NCI-H345 (cell line): ENCODE data around the gene CA9.

ENCODE experiments used
- DNase-seq: peaks from one replicate; lab custom pipeline; 2025; lab: John Stamatoyannopoulos, UW

Gene CA9

GRCh38 chr9:35651956-35652828 is 21.5 kb upstream of the CA9 start:
- no peak for DNase-seq

- no peak for DNase-seq
These were observed 20.9 kb upstream of the CA9 start for GRCh38 chr9:35652829-35653209.

- DNase-seq, result no peak
These were observed 20.1 kb upstream of the CA9 start for GRCh38 chr9:35653611-35654010.

GRCh38 chr9:35656348-35656747 is 17.4 kb upstream of the CA9 start:
- DNase-seq, result no peak

GRCh38 chr9:35656831-35657545 is 16.7 kb upstream of the CA9 start:
- DNase-seq, result no peak

GRCh38 chr9:35657546-35658136 is 16.1 kb upstream of the CA9 start, which contains the start of gene RMRP:
Gene RMRP, minus strand, starts transcription at chr9:35658019.
- DNase-seq, result peak; percentile 99

GRCh38 chr9:35658137-35658967 is 15.4 kb upstream of the CA9 start, which contains the start of gene CCDC107:
Gene CCDC107, plus strand, starts transcription at chr9:35658292. Its CDS starts 88 bp downstream, at chr9:35658380.
- DNase-seq, result peak; percentile 83

GRCh38 chr9:35658968-35659220 is 14.8 kb upstream of the CA9 start:
- DNase-seq, result no peak

GRCh38 chr9:35659340-35659739 is 14.4 kb upstream of the CA9 start:
- peak; percentile 15 for DNase-seq

GRCh38 chr9:35660966-35661415 is 12.7 kb upstream of the CA9 start:
- no peak for DNase-seq

GRCh38 chr9:35661756-35662350 is 11.9 kb upstream of the CA9 start:
- DNase-seq, result no peak

GRCh38 chr9:35662437-35662836 is 11.3 kb upstream of the CA9 start:
- no peak for DNase-seq

GRCh38 chr9:35664531-35665470 is 8.9 kb upstream of the CA9 start, which contains the start of gene ARHGEF39:
Gene ARHGEF39, minus strand, starts transcription at chr9:35665195. Its CDS starts 26 bp downstream, at chr9:35665169.
- DNase-seq, result peak; percentile 88

- DNase-seq, result no peak
These were observed 8.3 kb upstream of the CA9 start for GRCh38 chr9:35665471-35665818.

- DNase-seq, result no peak
These were observed 7.7 kb upstream of the CA9 start for GRCh38 chr9:35666045-35666444.

GRCh38 chr9:35666549-35666948 is 7.2 kb upstream of the CA9 start:
- no peak for DNase-seq

GRCh38 chr9:35667939-35668338 is 5.8 kb upstream of the CA9 start:
- DNase-seq, result no peak

GRCh38 chr9:35669331-35670145 is 4.2 kb upstream of the CA9 start:
- no peak for DNase-seq

GRCh38 chr9:35674025-35674361 is 265 bp downstream of the CA9 start:
- DNase-seq, result no peak

- DNase-seq, result no peak
These were observed 1.5 kb downstream of the CA9 start for GRCh38 chr9:35675204-35675603.
